SK-N-SH (cell line): ENCODE measurements around the gene CELF2. TPM values are rescaled to one million over a fixed set of nuclear protein-coding genes. Genes with fewer than 3 reads are reported as not detected.

Experiments used
- CTCF ChIA-PET: fragments of 300-600, 350-600 bp; formaldehyde crosslinking; extraction: SDS; loops from one replicate; lab custom pipeline; 2021; lab: Yijun Ruan, JAX
- POLR2A ChIA-PET: fragments of 350-600 bp; sonication (Branson Sonifier 250); formaldehyde crosslinking; extraction: SDS; loops from one replicate; lab custom pipeline; 2020; ENCODE audit warnings: antibody characterized with exemption, inconsistent platforms; lab: Yijun Ruan, JAX
- DNase-seq: peaks from one replicate; pipeline ENCODE4 v3.0.0; 2012
- H2AFZ ChIP-seq: fragments of 200-600 bp; sonication (generic); 2 replicates; pipeline ENCODE4 v1.8.1; 2016; ENCODE audit warnings: antibody characterized with exemption, mild to moderate bottlenecking, low read depth
- H3F3A ChIP-seq: fragments of 200-600 bp; sonication (generic); replicated peaks from 2 replicates; pipeline ENCODE3; 2016; ENCODE audit warnings: antibody characterized with exemption, mild to moderate bottlenecking; ENCODE audit not compliant: insufficient read depth
- H3K27ac ChIP-seq, 2 experiments: fragments of 200-500 bp in 1 of 2; fragments of 200-600 bp in 1 of 2; sonication (Bioruptor generic) in 1 of 2; sonication (generic), shearing (Covaris generic) in 1 of 2; 2 replicates each; pipeline versions ENCODE4 v1.5.1 to v1.6.1; 2014 to 2016; ENCODE audit warnings: low read depth in 2 of 2, inconsistent platforms in 1 of 2, low read length in 1 of 2, mild to moderate bottlenecking in 1 of 2, mixed read lengths in 1 of 2
- H3K27me3 ChIP-seq: fragments of 200-600 bp; sonication (generic), shearing (Covaris generic); 2 replicates; pipeline ENCODE4 v1.6.1; 2016; ENCODE audit warnings: mixed run types; ENCODE audit not compliant: insufficient read depth
- H3K36me3 ChIP-seq, 2 experiments: fragments of 200-500 bp in 1 of 2; fragments of 200-600 bp in 1 of 2; sonication (Bioruptor generic) in 1 of 2; sonication (generic) in 1 of 2; replicated peaks in 1 of 2; 2 replicates each; pipeline versions ENCODE3 to v1.5.1; 2014 to 2016; ENCODE audit warnings: low read length in 1 of 2, mild to moderate bottlenecking in 1 of 2; ENCODE audit not compliant: insufficient read depth in 2 of 2, control insufficient read depth in 1 of 2
- H3K4me1 ChIP-seq, 2 experiments: fragments of 200-500 bp in 1 of 2; fragments of 200-600 bp in 1 of 2; sonication (Bioruptor generic) in 1 of 2; sonication (generic), shearing (Covaris generic) in 1 of 2; 2 replicates each; pipeline versions ENCODE4 v1.5.1 to v1.6.1; 2014 to 2016; ENCODE audit warnings: low read depth in 1 of 2, low read length in 1 of 2, mixed run types in 1 of 2; ENCODE audit not compliant: insufficient read depth in 2 of 2, control insufficient read depth in 1 of 2
- H3K4me2 ChIP-seq: fragments of 200-600 bp; sonication (generic), shearing (Covaris generic); 2 replicates; pipeline ENCODE4 v1.6.1; 2017; ENCODE audit warnings: mixed run types
- H3K4me3 ChIP-seq, 2 experiments: fragments of 200-500 bp in 1 of 2; fragments of 200-600 bp in 1 of 2; sonication (Bioruptor generic) in 1 of 2; sonication (generic), shearing (Covaris generic) in 1 of 2; 2 replicates each; pipeline versions ENCODE4 v1.5.1 to v1.8.1; 2014 to 2016; ENCODE audit warnings: low read depth in 2 of 2, inconsistent platforms in 1 of 2, low read length in 1 of 2, mild to moderate bottlenecking in 1 of 2, mixed read lengths in 1 of 2, moderate library complexity in 1 of 2
- H3K79me2 ChIP-seq: fragments of 200-600 bp; sonication (generic); 2 replicates; pipeline ENCODE4 v1.8.1; 2017; ENCODE audit warnings: mild to moderate bottlenecking; ENCODE audit not compliant: insufficient read depth
- H3K9ac ChIP-seq: fragments of 200-600 bp; sonication (generic); 2 replicates; pipeline ENCODE4 v1.6.1; 2017; ENCODE audit warnings: mixed run types
- H3K9me2 ChIP-seq: fragments of 200-600 bp; sonication (generic); 2 replicates; pipeline ENCODE4 v1.6.1; 2017; ENCODE audit warnings: mixed run types
- H3K9me3 ChIP-seq: fragments of 200-600 bp; sonication (generic); 2 replicates; pipeline ENCODE4 v1.6.1; 2017; ENCODE audit warnings: mixed run types, mild to moderate bottlenecking, moderate library complexity
- H4K20me1 ChIP-seq: fragments of 200-600 bp; sonication (generic); 2 replicates; pipeline ENCODE4 v1.6.1; 2017; ENCODE audit warnings: mild to moderate bottlenecking, mixed run types; ENCODE audit not compliant: insufficient read depth
- YY1 ChIP-seq: IDR thresholded peaks from 2 replicates; pipeline ENCODE4 v1.4.0; 2012; ENCODE audit warnings: low read depth, mild to moderate bottlenecking
- WGBS: methylation state at CpG from one replicate; pipeline ENCODE4 v1.1.6; 2017; ENCODE audit warnings: low lambda C conversion rate; 5-methylcytosine and 5-hydroxymethylcytosine counted together
- polyA plus RNA-seq, 3 experiments: library from polyadenylated mRNA; depleted of rRNA; stranded (reverse); fragments of >200 nt; gene quantifications; 2 replicates each; pipeline ENCODE4 v1.2.3, GENCODE V29; 2012
- TF ChIP-seq, protein P1 (sequence below): IDR thresholded peaks from 2 replicates; pipeline ENCODE4 v1.6.1; 2012; ENCODE audit warnings: mild to moderate bottlenecking, low read depth, low read length, moderate library complexity
- TF ChIP-seq, protein P2 (sequence below): fragments of 200-600 bp; sonication (generic); IDR thresholded peaks from 2 replicates; pipeline ENCODE4 v1.6.1; 2017; ENCODE audit warnings: antibody characterized with exemption, mild to moderate bottlenecking, moderate library complexity
- TF ChIP-seq, protein P3 (sequence below): IDR thresholded peaks from 2 replicates; pipeline ENCODE4 v1.4.0; 2012; ENCODE audit warnings: low read depth, borderline replicate concordance

The CELF2 gene
- polyA plus RNA-seq, 1 of the 3 experiments (the other 2 are of a cell fraction) = 0.03 TPM

DNA sequence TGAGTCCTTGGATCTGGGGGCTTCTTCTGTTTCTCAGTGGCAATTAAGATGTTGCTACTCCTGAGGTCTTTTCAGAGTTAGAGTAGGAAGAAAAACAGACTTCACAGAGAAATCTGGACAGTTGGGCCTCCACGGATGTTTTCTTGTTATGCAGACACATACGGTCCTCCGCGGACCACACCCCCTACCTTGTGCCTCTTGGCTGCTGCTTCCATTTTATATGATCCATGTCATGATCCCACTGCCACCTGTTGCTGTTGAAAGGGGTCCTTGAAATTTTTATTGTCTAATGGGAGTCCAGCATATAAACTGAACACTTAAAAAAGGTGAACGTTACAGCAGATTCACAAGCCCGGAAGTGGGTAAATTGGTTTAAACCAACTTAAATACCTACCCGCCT is 8.3 kb downstream of the CELF2 start:
- CTCF ChIA-PET = no interaction called here
- no peak overlapping the region for H3K27ac ChIP-seq

More for the DNA sequence above, 8.3 kb downstream of the CELF2 start:
- H3K27me3 ChIP-seq = no peaks in the 10 kb centered on the region
- WGBS = 62% methylated on average over 7 of the region's 7 CpGs
- H3K79me2 ChIP-seq = no peaks in the 10 kb centered on the region
- POLR2A ChIA-PET = no interaction called here
- no peak for DNase-seq
- H3K9ac ChIP-seq = no peak overlapping the region
- no peaks in the 10 kb centered on the region for H3K36me3 ChIP-seq
- H3K4me2 ChIP-seq = no peak overlapping the region
- H3K4me1 ChIP-seq = no peaks in the 10 kb centered on the region
- TF ChIP-seq, protein P1, sequence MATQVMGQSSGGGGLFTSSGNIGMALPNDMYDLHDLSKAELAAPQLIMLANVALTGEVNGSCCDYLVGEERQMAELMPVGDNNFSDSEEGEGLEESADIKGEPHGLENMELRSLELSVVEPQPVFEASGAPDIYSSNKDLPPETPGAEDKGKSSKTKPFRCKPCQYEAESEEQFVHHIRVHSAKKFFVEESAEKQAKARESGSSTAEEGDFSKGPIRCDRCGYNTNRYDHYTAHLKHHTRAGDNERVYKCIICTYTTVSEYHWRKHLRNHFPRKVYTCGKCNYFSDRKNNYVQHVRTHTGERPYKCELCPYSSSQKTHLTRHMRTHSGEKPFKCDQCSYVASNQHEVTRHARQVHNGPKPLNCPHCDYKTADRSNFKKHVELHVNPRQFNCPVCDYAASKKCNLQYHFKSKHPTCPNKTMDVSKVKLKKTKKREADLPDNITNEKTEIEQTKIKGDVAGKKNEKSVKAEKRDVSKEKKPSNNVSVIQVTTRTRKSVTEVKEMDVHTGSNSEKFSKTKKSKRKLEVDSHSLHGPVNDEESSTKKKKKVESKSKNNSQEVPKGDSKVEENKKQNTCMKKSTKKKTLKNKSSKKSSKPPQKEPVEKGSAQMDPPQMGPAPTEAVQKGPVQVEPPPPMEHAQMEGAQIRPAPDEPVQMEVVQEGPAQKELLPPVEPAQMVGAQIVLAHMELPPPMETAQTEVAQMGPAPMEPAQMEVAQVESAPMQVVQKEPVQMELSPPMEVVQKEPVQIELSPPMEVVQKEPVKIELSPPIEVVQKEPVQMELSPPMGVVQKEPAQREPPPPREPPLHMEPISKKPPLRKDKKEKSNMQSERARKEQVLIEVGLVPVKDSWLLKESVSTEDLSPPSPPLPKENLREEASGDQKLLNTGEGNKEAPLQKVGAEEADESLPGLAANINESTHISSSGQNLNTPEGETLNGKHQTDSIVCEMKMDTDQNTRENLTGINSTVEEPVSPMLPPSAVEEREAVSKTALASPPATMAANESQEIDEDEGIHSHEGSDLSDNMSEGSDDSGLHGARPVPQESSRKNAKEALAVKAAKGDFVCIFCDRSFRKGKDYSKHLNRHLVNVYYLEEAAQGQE = no peak
- TF ChIP-seq, protein P2, sequence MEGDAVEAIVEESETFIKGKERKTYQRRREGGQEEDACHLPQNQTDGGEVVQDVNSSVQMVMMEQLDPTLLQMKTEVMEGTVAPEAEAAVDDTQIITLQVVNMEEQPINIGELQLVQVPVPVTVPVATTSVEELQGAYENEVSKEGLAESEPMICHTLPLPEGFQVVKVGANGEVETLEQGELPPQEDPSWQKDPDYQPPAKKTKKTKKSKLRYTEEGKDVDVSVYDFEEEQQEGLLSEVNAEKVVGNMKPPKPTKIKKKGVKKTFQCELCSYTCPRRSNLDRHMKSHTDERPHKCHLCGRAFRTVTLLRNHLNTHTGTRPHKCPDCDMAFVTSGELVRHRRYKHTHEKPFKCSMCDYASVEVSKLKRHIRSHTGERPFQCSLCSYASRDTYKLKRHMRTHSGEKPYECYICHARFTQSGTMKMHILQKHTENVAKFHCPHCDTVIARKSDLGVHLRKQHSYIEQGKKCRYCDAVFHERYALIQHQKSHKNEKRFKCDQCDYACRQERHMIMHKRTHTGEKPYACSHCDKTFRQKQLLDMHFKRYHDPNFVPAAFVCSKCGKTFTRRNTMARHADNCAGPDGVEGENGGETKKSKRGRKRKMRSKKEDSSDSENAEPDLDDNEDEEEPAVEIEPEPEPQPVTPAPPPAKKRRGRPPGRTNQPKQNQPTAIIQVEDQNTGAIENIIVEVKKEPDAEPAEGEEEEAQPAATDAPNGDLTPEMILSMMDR = no peak
- TF ChIP-seq, protein P3, sequence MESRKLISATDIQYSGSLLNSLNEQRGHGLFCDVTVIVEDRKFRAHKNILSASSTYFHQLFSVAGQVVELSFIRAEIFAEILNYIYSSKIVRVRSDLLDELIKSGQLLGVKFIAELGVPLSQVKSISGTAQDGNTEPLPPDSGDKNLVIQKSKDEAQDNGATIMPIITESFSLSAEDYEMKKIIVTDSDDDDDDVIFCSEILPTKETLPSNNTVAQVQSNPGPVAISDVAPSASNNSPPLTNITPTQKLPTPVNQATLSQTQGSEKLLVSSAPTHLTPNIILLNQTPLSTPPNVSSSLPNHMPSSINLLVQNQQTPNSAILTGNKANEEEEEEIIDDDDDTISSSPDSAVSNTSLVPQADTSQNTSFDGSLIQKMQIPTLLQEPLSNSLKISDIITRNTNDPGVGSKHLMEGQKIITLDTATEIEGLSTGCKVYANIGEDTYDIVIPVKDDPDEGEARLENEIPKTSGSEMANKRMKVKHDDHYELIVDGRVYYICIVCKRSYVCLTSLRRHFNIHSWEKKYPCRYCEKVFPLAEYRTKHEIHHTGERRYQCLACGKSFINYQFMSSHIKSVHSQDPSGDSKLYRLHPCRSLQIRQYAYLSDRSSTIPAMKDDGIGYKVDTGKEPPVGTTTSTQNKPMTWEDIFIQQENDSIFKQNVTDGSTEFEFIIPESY = no peak
- no peak for TF ChIP-seq YY1
- no peaks in the 10 kb centered on the region for H3F3A ChIP-seq
- H3K9me3 ChIP-seq = no peaks in the 10 kb centered on the region
- no peak overlapping the region for H3K4me3 ChIP-seq
- H2AFZ ChIP-seq = no peak overlapping the region
- no peaks in the 10 kb centered on the region for H3K9me2 ChIP-seq
- no peaks in the 10 kb centered on the region for H4K20me1 ChIP-seq
